ENCODE results near the gene FBXL7. TPM values are rescaled to one million over a fixed set of nuclear protein-coding genes. Genes with fewer than 3 reads are reported as not detected.

The FBXL7 gene
- total RNA-seq, 1 experiment from 2014 or later = 9.4 TPM

DNA sequence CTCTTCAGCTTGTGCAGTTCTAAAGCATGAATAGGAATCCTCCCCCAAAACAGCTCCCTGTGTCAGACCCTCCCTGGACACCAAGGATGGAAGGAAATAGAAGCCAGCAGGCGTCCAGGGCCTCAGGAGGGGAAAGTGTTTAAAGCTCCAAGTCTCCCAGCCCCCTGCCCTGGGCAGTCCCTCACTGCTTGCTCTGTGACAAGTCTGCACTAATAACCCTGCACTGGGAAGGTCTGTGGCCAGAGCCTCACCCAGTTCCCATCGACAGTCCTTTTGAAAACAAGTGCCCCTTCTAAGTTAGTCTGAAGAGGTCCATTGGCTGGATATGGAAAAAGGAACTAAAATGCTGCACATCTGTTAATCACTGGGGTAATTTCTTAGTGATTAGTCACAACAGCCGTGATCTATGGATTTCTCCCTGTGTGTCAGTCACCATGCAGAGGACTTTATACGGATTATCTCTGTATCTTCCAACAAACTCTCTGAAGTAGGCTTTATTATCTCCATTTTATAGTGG lies 195.3 kb downstream of the FBXL7 start:
- DNase-seq (ENCODE audit: low read depth, low spot score) = no peak
- in situ Hi-C loops (cut with HindIII; ENCODE audit: low pct_unique_long_range_greater_than_20kb, low sequenced_read_pairs) = no loop called here

DNA sequence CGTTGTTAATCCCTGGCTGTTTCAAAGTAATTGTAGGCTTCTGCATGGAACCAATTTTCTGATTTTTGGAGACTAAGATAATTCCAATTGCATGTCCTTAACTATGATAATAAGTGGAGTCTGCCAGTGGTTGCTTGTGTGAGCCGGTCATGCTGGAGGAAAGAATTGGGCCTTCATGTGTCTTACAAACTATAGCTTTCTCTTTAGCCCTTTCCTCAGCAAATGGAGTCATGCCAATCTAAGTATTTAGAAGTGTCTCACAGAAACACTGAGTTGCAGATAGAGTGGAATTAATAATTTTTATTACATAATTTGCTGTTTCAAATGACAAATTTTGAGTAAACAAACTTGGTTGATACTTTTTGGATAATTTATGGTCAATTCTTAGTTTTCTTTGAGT lies 200.4 kb downstream of the FBXL7 start:
- in situ Hi-C loops (cut with HindIII; ENCODE audit: low pct_unique_long_range_greater_than_20kb, low sequenced_read_pairs) = no loop called here
- DNase-seq (ENCODE audit: low read depth, low spot score) = no peak

DNA sequence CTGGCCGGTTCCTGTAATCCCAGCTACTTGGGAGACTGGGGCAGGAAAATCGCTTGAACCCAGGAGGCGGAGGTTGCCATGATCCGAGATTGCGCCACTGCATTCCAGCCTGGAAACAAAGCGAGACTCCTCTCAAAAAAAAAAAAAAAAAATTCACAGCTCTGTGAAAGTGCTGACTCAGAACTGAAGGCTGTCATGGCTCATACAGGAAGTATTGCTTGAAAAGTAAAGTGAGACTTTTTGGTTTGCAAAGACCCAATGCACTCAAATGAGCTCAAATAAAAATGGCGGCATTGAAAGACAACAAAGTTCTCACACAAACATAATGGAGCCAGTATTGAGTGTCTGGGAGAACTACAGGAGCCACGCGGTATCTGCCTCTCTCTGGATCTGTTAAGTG lies 202.1 kb downstream of the FBXL7 start:
- no peak for DNase-seq (ENCODE audit: low read depth, low spot score)
- in situ Hi-C loops (cut with HindIII; ENCODE audit: low pct_unique_long_range_greater_than_20kb, low sequenced_read_pairs) = no loop called here

DNA sequence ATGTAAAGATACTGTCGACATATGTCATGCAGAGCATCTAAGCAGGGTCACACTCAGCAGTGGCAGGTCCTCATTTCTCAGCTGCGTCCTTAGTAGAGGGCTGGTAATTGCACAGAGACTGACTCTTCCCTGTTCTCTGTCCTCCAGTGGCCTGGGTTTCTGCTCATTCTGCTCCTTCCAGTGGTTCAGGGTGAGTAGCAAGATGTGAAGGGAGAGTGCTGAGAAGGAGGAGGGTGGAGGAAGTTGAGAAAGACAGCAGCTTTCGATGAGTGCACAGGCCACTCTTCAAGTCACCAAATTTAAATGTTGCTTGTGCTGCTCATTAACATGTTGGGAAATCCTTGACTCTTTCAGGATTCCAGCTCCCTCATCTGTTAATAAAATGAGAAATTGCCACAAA lies 203.9 kb downstream of the FBXL7 start:
- in situ Hi-C loops (cut with HindIII; ENCODE audit: low pct_unique_long_range_greater_than_20kb, low sequenced_read_pairs) = no loop called here
- DNase-seq (ENCODE audit: low read depth, low spot score) = no peak

DNA sequence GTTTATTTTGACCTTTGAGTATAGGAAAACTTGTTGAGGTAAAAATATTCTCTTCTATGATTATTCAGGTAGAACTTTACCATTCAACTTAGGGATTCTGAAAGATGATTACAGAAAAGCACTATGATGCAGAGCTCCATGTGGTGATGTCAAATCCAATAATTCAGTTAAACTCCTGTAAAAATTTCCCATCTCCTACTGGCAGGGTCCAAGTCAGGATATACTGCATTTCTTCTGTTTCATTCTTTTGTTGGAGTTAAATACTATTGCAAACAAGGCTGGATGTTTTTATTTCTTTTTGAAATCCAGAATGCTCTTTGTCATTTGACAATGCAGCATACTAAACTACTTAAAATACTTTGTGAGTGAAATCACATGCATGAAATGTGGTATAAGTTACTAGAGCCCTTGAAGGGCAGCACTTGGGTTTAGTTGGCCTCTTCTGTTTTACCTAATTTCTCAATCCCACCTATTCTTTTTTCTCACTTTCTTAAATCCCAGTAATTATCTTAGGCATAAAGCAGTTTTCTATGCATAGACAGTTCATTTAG lies 204.5 kb downstream of the FBXL7 start:
- no peak for DNase-seq (ENCODE audit: low read depth, low spot score)
- in situ Hi-C loops (cut with HindIII; ENCODE audit: low pct_unique_long_range_greater_than_20kb, low sequenced_read_pairs) = no loop called here

DNA sequence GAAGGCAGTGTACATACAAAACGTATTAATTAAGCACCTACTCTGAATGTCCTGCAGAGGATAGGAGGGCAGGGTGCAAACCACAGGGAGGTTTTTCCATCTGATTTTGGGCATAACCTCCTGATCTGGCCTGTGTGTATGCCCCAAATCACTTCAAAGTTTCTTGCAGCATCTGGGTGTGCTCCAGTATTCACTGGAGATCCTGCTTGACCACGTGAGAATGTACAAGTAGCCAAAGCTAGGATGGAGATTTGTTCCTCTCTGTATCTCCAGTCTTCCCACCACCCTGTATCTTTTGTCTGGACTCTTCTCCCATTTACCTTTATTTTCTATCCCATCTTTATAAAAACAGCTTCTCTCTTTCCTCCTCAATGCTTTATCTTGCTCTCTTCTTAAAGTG lies 207.7 kb downstream of the FBXL7 start:
- no peak for DNase-seq (ENCODE audit: low read depth, low spot score)
- in situ Hi-C loops (cut with HindIII; ENCODE audit: low pct_unique_long_range_greater_than_20kb, low sequenced_read_pairs) = no loop called here

DNA sequence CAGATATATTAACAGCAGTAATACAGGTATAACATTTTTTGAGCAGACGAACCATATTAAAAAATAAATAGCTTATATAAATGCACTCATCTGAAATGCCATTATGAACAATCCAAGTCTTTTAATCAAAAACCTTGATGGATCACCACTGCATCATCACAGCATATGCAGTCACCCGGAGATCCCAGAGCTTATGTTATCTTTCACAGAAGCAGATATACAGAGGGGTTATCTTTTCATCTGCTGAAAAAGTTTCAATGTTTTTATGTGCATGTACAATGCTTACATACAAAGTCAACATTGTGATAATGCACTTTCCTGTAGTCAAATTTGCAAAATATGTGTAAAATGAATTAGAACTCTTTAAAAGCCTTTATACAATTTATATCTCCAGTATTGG lies 211.9 kb downstream of the FBXL7 start:
- in situ Hi-C loops (cut with HindIII; ENCODE audit: low pct_unique_long_range_greater_than_20kb, low sequenced_read_pairs) = no loop called here
- DNase-seq (ENCODE audit: low read depth, low spot score) = no peak

DNA sequence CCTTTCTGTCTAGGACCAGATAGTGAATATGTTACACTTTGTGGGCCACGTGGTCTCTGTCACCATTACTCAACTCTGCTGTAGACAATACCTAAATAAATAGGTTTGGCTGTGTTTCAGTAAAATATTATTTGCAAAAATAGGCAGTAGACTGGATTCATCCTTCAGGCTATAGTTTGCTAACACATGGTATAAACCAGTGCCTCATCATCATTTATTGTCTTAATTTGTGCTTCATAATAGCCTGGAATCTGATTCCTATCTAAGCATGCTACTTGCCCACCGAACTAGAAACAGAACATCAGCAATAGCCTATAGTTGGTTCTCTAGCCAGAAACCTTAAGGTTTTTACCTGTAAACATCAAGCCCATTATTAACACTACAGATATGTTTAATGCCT lies 215.6 kb downstream of the FBXL7 start:
- DNase-seq (ENCODE audit: low read depth, low spot score) = no peak
- in situ Hi-C loops (cut with HindIII; ENCODE audit: low pct_unique_long_range_greater_than_20kb, low sequenced_read_pairs) = no loop called here

DNA sequence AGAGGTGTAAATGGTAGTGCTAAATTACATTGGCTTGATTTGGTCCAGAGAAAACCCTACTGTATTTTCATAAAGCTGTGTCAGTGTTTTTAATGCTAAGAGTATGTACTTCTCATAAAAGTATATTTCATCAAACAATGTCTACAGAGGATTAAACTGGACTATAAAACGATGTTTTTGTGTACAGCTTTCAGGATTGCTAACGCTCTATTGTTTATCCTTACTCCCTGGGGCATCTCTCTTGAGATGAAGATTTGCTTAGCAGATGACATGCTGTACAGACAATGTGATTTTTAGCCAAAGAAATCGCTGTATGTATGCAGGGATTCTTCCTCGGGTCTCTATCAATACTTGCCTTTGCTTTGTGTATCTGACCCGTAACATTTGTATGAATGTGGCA lies 216.0 kb downstream of the FBXL7 start:
- in situ Hi-C loops (cut with HindIII; ENCODE audit: low pct_unique_long_range_greater_than_20kb, low sequenced_read_pairs) = no loop called here
- peak; percentile 16 for DNase-seq (ENCODE audit: low read depth, low spot score)

DNA sequence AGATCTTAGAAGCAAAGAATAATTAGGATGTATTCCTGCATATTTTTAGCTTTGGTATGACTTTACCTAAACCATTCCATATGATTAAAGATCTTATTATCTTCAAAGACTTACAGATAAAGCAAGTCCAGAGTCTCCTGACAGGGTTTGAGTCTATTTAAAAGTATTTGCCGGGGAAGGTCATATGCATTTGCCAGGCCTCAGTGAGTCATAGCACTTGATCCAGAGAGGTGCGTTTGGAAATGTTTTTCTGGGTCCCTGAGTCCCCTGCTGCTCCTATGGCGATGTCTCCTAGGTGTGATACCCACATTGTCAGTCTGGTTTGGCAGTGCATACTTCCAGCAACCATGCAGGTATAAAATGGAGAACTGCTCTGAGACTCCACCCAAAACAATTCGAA lies 217.0 kb downstream of the FBXL7 start:
- no peak for DNase-seq (ENCODE audit: low read depth, low spot score)
- in situ Hi-C loops (cut with HindIII; ENCODE audit: low pct_unique_long_range_greater_than_20kb, low sequenced_read_pairs) = no loop called here

DNA sequence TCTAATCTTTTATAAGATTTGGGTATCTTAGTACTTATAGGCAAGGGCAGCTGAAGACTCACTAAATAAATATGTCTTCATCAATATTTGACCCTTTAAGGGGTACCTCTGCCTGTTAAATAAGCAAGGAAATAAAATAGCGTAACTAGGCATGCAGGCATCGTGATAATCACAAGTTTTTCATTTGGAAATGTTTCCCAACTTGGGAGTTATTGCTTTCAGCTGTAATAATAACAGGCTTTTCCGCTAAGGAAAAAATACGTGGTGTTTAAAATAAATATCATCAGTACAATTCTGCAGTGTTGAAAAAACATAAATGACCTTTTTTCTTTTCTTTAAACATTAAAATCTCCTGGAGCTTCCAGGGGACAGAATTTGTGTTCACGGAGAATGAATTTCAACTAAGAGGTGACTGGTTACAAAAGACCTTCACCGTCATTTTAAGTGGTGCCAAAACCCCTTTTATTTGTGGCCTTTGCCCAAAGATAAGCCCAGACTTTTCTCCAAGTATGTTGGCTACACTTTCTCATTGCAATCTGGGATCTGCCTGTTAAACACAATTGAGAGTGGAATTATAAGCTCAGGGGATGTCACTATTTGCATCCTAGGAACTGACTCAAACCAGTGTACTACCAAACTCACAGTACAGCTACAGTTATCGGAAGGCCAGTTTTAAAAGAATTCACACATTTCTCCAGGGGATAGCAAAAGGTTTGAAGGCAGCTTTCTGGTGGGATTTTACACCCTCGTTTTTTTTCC lies 218.6 kb downstream of the FBXL7 start:
- in situ Hi-C loops (cut with HindIII; ENCODE audit: low pct_unique_long_range_greater_than_20kb, low sequenced_read_pairs) = no loop called here

DNA sequence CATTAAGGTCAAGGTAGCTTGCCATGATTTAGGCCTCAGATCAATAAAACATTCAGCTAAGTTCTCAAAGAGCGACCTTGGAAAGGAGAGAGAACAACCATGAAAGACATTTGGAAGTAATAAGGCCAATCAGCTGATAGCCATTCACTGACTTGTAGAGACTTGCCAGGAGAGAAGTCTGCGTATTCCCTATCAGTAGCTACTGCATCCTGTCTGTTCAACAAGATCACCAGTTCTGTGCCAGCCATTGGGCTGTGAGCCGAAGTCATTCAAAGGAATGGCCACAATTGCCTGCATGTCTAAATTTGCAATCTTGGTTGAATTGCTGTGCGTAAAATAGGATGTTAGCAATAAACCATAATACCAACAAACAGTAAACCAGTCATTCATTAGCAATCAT lies 219.8 kb downstream of the FBXL7 start:
- in situ Hi-C loops (cut with HindIII; ENCODE audit: low pct_unique_long_range_greater_than_20kb, low sequenced_read_pairs) = no loop called here
- DNase-seq (ENCODE audit: low read depth, low spot score) = peak; percentile 69

More for the DNA sequence above, 218.6 kb downstream of the FBXL7 start:
- no peak for DNase-seq (ENCODE audit: low read depth, low spot score)

DNA sequence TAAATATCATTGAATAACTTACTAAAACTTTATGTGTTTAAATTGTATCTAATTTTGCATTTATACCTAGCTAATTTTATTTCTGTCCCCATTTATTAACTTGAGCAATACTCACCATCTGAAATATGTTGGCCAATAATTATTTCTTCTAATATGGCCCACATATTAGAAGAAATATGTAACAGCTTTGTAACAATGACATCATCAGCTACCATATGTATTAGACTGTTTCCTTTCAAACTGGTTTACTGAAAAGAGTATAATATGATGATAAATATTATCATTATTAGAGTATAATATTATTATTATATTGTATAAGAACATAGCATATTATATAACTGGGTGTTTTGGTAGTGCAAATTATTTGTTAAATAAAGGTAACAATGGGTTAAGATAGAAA lies 220.5 kb downstream of the FBXL7 start:
- DNase-seq (ENCODE audit: low read depth, low spot score) = no peak
- in situ Hi-C loops (cut with HindIII; ENCODE audit: low pct_unique_long_range_greater_than_20kb, low sequenced_read_pairs) = no loop called here

DNA sequence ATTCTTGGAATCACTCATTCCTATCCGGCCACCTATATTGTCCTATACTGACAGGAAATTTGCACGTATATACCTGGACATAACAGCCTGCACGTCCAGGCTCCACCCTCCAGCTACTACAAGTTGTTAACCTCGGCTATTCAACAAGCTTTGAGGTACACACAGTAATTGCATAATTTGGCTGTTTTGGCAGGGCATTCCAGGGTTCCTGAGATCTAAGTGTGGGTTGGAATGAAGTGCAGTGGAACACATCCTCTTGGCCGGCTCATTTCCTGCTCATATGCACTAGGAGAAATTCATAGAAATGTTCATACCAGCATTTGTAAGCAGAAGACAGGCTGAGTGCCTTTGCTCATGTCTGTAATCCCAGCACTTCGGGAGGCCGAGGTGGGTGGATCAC lies 222.3 kb downstream of the FBXL7 start:
- in situ Hi-C loops (cut with HindIII; ENCODE audit: low pct_unique_long_range_greater_than_20kb, low sequenced_read_pairs) = no loop called here
- DNase-seq (ENCODE audit: low read depth, low spot score) = no peak

DNA sequence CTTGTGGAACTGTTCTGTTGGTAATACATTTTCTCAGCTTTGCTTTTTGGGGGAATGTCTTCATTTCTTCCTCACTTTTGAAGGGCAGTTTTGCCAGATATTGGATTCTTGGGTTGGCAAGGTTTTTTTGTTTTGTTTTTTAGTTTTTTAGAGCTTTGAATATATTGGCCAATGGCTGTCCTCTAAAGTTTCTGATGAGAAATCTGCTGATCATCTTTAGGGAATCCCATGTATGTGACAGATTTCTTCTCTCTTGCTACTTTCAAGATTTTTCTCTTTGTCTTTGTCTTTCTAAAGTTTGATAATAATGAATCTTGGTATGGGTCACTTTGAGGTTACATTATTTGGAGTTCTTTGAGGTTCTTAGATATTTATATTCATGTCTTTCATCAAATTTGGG lies 227.4 kb downstream of the FBXL7 start:
- no peak for DNase-seq (ENCODE audit: low read depth, low spot score)
- in situ Hi-C loops (cut with HindIII; ENCODE audit: low pct_unique_long_range_greater_than_20kb, low sequenced_read_pairs) = no loop called here

DNA sequence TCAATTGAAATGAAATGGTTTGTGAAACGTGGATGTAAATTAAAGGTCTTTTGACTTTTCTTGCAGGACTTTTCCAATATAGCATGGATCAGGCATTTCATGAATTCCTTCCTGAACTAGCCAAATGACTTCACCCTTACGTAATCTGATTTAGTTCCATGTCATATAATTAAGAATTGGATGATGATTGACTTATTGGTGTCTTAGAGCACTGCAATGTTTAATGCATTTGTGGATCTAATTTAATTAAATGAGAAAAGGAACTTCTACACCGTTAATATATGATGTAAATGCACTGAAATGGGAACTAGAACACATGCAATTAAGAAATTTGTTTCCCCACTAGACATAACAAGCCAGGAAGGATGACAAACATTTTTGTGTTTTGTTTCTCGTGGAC lies 228.8 kb downstream of the FBXL7 start:
- no peak for DNase-seq (ENCODE audit: low read depth, low spot score)
- in situ Hi-C loops (cut with HindIII; ENCODE audit: low pct_unique_long_range_greater_than_20kb, low sequenced_read_pairs) = no loop called here

DNA sequence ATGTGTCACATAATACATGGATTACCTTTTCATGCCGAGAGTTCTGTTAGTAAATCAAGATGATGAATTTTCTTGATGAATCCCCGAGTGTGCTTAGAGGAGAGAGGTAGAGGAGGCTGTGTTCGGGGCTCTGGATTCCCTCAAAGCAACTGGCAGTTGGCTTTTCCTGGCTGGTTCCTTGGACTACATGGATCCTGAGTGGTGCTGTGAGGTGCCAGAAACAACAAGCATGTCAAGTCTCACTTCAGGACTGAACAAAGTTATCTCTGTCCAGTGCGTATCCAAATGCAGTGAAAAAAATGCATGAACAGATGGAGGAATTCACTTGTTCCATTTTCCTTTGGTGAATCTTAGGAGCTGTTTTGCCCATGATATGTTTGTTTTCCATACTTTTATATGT lies 231.7 kb downstream of the FBXL7 start:
- in situ Hi-C loops (cut with HindIII; ENCODE audit: low pct_unique_long_range_greater_than_20kb, low sequenced_read_pairs) = no loop called here
- DNase-seq (ENCODE audit: low read depth, low spot score) = no peak

DNA sequence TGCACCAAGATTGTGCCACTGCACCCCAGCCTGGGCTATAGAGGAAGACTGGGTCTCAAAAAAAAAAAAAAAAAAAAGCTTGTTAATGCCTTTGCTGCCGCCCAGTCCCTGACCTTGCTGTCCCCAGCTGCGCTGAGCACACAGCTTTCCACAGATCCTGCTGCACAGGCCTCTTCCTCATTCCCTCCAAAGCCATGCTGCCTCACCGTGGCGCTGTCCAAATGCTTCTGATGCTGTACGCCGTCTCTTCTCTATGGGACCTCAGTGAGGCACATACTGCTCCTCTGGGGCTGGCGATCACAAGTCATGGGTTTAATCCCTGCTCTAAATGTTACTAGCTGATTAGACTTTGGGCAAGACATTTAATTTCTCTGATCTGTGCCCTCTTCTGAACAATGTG lies 234.1 kb downstream of the FBXL7 start:
- DNase-seq (ENCODE audit: low read depth, low spot score) = peak; percentile 62
- in situ Hi-C loops (cut with HindIII; ENCODE audit: low pct_unique_long_range_greater_than_20kb, low sequenced_read_pairs) = no loop called here

DNA sequence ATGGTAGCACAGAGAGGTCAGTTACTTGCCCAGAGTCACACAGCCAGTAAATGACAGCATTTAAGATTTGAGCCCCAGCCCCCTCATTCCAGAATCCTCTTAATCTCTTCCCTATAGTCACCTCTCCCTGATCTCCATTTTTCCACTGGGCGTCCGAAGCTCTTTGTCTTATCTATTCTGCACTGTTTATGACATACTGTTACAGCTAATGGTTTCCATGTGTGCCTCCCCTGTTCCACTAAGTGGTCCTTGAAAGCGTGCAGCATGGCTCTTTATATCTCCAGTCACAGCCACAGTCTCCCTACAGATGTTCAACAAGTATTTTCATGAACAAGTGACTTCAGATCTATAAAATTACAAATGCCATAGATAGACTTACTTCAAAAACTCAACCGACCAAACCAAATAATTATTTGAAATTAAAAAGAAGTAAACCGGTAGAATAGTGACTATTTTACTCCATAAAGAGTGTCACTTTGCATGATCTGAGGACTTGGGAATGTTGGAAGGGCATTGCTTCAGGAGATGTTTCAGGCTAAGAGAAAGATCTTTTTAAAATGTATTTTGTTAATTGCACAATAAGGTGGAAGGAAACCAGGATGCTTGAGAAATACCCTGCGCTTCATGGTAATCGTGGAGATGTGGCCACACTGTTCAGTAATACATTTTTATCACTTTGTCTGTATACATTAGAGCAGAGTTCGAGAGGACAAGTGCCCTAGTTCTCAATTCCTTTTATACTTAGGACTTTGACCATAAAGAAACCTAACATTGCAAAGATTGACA lies 237.2 kb downstream of the FBXL7 start:
- in situ Hi-C loops (cut with HindIII; ENCODE audit: low pct_unique_long_range_greater_than_20kb, low sequenced_read_pairs) = no loop called here
- no peak for DNase-seq (ENCODE audit: low read depth, low spot score)
